ENCODE measurements around the gene HK3. TPM values are rescaled to one million over a fixed set of nuclear protein-coding genes. Genes with fewer than 3 reads are reported as not detected.
A peak's percentile ranks its signal among the peaks of the same experiment; 100 is the strongest.
"Not testable (repeated sequence)": the region's sequence is repeated elsewhere in the genome, so short reads cannot be mapped to it uniquely, and the experiment has no call there.

HK3 gene
- total RNA-seq, 1 donor from 2014 or later: 10.6 TPM

DNA sequence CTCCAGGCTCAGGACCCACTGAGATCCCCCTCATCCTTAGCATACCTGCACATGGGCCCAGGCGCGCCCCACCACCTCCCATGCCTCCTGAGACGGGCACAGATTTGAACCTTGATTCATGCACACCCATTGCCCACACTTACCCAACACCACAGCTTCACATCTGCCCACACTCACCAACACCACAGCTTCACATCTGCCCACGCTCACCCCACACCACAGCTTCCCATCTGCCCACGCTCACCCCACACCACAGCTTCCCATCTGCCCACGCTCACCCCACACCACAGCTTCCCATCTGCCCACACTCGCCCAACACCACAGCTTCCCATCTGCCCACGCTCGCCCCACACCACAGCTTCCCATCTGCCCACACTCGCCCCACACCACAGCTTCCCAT, 28.5 kb downstream of the HK3 start:
- not testable (repeated sequence) for ATAC-seq; DNase-seq (ENCODE audit: low spot score)

- ATAC-seq: peak; percentile 80
- DNase-seq (ENCODE audit: low spot score): peak; percentile 55
Measured at GRCh38 chr5:176870110-176870591, 29.0 kb downstream of the HK3 start.

DNA sequence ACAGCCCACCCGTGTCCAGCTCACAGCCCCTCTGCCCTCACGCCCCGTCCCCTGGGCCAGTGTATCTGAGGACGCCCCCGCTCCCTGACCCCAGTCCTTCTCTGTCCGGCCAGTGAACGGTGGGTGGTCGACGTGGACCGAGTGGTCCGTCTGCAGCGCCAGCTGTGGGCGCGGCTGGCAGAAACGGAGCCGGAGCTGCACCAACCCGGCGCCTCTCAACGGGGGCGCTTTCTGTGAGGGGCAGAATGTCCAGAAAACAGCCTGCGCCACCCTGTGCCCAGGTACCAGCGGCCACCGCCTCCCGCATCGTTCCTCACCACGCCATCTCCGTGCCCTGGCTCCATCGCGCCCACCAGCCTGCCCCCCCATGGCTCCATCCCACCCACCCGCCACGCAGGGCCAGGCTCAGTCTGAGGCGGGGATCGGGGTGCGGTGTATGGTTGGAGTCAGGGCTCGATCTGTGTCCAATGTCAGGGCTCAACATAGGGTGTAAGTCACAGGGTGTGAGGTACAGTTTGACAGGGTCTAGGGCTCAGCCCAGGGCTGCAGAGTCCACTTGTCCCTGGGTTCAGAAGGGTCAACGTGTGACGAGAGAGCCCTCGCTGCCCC, 29.5 kb downstream of the HK3 start:
- ATAC-seq (no peak), DNase-seq (ENCODE audit: low spot score) (no peak)

DNA sequence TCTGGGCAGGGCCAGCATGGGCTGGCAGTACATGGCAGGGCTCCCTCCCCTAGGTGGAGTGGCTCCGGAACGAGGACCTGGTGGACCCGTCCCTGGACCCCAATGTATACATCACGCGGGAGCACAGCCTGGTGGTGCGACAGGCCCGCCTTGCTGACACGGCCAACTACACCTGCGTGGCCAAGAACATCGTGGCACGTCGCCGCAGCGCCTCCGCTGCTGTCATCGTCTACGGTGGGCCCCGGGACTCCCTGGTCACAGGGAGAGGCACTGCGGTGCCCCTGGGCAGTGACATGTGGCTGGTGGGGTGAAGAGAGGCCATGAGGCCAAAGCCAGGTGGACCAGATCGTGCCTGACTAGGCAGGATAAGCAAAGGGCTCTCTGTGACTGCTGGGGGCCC, 30.4 kb downstream of the HK3 start:
- ATAC-seq (no peak), DNase-seq (ENCODE audit: low spot score) (no peak)

DNA sequence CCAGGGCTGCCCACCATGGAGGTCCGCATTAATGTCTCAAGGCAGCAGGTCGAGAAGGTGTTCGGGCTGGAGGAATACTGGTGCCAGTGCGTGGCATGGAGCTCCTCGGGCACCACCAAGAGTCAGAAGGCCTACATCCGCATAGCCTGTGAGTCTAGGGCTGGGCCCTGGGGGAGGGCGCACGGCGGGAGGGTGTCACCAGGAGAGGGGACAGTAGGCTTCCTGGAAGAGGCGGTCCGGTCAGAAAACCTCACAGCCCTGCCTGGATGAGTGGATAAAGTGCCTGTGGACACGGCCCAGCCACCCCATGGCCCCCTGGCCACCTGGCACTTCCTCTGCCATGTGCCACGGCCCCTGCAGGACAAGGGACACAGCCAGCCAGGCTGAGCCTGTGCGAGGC, 31.0 kb downstream of the HK3 start:
- DNase-seq (ENCODE audit: low spot score): no peak
- no peak for ATAC-seq

DNA sequence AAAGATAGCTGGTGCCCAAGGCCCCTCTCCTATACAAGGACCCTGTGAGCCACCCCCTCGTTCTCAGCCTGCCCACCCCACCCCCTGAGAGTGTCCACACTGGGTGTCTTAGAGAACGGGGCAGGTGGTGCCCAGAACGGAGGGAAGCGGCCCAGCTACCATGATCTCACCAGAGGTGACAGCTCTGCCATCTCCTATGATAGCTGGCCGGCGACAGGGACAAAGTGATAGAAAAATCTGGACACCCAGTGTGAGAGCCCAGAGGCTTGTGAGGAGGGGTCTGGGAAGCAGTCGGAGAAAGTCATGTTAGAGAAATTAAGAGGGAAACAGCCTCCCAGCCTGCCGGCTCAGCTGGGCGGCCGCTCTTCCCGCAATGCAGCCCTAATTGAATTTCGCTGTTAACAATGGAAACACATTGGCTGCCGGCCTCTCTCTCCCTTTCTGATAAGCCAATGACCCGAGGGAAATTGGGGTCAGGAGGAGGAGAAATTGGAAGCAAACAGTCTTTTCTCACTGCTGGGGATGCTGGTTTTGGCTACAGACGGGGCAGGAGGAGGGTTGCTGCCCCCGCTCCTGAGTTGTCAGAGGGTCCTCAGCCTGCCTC, 32.3 kb downstream of the HK3 start:
- no peak for DNase-seq (ENCODE audit: low spot score)
- ATAC-seq: no peak

DNA sequence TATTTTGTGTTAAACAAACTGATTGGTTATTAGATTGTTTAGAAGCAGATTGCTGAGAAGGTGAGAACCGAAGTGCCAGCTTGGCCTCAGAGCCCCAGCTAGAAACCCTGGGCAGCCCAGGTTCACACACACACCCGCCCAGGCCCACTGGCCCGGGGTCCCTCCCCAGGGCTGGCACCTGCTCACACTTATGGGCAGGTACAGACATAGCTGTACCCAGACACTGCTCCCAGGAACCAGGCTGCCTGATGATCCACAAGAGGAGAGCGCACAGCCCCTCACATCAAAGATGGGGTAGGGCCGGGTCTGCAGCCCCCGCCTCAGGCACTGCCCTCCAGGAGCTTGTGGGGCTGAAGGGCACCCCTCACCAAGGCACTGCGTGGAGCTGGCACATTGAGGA, 33.2 kb downstream of the HK3 start:
- DNase-seq (ENCODE audit: low spot score): no peak

GRCh38 chr5:176864755-176865154, 34.4 kb downstream of the HK3 start:
- ATAC-seq (no peak), DNase-seq (ENCODE audit: low spot score) (no peak)

More for the DNA sequence above, 33.2 kb downstream of the HK3 start:
- ATAC-seq: no peak

DNA sequence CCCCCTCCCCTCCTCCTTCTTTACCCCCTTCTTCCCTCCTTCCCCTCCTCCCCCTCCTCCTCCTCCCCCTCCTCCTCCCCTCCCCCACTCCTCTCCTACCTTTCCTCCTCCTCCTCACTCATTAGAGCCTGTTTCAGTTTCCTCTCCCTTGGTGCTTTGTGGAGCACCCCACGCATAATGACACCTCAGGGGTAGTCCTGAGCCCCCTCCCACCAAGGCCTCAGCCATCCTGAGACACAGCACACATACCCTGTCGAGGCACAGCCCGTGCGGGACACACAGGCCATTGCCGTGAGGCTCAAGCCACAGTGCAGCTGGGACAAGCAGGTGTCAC, 35.4 kb downstream of the HK3 start:
- no peak for ATAC-seq
- DNase-seq (ENCODE audit: low spot score): no peak

DNA sequence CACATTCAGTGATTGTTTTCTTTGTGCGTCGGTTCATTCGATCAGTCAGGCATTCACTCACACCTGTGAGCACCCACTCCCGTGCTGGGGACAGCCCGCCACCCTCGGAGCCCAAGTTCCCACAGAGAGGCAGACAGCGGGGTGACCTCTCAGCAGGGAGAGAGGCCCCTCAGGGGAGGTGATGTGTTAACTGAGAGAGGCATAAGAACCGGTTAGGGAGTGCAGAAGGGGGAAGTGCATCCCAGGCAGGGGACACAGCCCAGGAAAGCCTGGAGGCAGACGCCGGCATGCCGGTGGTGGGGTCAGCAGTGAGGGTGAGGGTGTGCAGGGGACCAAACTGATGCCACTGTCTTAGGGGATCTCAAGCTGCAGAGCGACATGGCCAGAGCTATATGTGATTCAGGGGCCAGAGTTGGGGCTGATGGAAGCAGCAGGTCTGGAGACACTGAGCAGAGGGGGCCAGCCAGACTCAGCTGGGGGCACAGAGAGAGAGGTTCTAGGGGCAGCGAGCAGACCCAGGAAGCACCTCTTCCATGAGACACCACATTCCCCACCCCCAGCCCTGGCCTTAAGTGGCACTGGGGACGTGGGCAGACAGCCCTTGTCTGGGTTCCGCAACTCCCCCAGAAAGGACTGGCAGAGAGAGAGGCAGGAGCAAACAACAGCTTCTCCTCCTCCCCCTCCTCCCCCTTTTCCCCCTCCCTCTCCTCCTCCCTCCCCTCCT, 35.9 kb downstream of the HK3 start:
- DNase-seq (ENCODE audit: low spot score) (no peak), ATAC-seq (no peak)

GRCh38 chr5:176862330-176862995, 36.7 kb downstream of the HK3 start:
- DNase-seq (ENCODE audit: low spot score) (no peak), ATAC-seq (no peak)

DNA sequence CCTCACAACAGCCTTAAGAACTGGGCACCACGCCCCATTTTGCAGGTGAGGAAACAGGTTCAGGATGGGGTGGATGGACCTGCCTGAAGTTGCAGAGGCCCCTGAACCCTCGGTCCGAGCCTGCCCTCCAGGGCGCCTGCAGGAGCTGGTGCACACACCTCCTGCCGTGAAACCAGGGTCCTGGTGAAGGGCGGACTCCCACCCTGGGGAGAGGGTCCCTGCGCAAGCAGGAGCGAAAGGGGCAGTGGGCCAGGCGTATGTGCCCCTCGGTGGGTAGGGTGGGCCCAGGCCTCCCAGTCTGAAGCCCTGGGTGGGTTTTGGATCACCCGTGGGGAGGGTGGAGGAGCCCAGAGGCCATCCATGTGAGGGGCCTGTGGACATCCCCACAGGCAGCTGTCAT, 37.9 kb downstream of the HK3 start:
- ATAC-seq (no peak), DNase-seq (ENCODE audit: low spot score) (no peak)

DNA sequence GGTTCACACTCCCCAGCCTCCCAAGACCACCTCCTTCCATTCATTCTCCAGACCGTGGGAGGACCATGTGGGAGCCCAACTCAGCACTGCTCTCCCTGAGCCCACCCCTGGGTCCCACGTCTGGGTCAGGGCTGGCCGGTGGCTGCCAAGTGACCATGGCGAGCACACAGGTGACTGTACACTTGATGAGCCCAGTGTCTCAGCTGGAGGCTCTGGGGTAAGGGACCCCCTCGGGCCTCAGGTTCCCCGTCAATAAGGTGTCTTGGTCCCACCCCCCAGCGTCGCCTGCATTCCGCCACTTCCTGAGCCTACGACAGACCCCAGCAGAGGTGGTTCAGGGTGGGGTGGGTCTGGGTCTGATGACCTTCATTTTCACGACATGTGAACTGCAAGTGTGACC, 38.8 kb downstream of the HK3 start:
- no peak for ATAC-seq
- no peak for DNase-seq (ENCODE audit: low spot score)

GRCh38 chr5:176859916-176860315, 39.2 kb downstream of the HK3 start:
- ATAC-seq (no peak), DNase-seq (ENCODE audit: low spot score) (no peak)

DNA sequence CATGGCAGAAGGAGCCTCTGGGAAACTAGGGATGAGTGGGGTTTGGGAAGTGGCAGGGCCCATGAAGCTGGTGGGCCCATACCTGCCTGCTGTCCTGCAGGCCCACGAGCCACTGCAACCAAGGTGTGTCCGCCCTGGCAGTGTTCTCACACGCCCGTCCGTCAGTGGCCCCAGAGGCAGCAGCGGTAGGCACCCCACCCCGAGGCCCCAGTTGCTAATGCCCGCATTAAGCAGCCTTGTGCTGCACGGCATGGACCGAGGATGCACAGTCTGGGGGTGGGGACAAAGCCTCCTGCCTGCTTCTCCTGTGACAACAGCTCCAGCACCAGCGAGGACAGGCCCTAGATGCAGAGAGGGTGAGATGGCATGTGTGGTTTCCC, 41.3 kb downstream of the HK3 start:
- no peak for ATAC-seq
- no peak for DNase-seq (ENCODE audit: low spot score)

- ATAC-seq (no peak), DNase-seq (ENCODE audit: low spot score) (no peak)
Measured at GRCh38 chr5:176857216-176857893, 41.8 kb downstream of the HK3 start.

GRCh38 chr5:176856746-176857145, 42.4 kb downstream of the HK3 start:
- DNase-seq (ENCODE audit: low spot score): no peak

GRCh38 chr5:176855598-176855997, 43.5 kb downstream of the HK3 start:
- DNase-seq (ENCODE audit: low spot score) (no peak), ATAC-seq (no peak)

More at GRCh38 chr5:176856746-176857145, 42.4 kb downstream of the HK3 start:
- no peak for ATAC-seq

DNA sequence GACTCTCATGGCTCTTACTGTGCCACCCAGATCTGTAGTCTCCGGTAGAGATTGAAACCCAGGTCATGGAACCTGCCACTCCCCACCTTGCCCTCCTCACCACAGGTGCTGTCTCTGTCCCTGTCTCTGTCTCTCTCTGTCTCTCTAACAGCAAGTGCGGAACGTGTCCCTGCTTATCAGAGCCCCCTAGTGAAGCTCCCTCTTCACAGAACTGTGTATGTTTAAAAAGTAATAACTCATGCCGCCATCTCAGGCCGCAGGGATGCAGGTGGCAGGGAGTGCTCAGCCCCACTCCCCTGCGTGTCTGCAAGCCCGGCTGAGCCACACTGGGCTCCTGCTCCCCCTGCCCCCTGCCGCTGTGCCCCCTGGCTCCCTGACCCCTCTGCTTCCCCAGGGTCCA, 45.0 kb downstream of the HK3 start:
- ATAC-seq (no peak), DNase-seq (ENCODE audit: low spot score) (no peak)

DNA sequence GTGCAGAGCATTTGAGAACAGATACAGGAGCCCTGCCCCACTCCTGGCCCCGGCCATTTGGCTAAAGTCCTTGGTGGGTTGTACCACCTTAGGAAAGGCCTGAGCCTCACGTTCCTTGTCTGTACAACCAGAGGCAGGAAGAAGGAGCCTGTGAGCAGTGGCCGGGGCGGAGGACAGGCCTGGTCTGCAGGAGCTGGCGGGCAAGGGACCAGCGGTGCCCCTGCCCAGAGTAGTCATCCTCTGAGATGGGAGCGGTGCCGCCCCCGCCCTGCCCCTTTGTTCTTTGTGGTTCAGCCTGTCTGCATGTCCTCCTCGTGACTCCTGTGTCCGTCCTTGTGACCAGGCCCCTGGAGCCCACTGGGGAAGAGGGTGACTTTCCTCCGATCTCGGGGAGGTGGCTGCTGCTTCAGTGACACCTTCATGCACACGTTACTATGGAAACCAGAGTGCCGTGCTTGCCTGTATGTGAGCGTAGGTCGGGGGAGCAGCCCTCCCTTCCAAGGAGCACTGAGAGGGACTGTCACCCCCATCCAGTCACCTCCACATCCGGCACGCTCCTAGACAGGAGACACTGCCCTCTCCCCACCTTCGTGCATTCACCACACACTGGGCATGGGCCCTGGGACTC, 45.9 kb downstream of the HK3 start:
- DNase-seq (ENCODE audit: low spot score) (no peak), ATAC-seq (no peak)

All from left lobe of liver (tissue), 2 donors.